H9 (cell line): ENCODE data around the gene PGR. TPM values are rescaled to one million over a fixed set of nuclear protein-coding genes. Genes with fewer than 3 reads are reported as not detected.

Experiments
- DNase-seq: peaks from one replicate; pipeline ENCODE4 v3.0.0-alpha.2; 2017
- H2AFZ ChIP-seq: one replicate; pipeline ENCODE4 v1.6.1; 2013; ENCODE audit warnings: mild to moderate bottlenecking, low read length, control low read depth, moderate library complexity
- H2AK5ac ChIP-seq: 2 replicates; pipeline ENCODE4 v1.6.1; 2013; ENCODE audit warnings: low read length, control low read depth, mixed read lengths; ENCODE audit not compliant: insufficient read length
- H2BK120ac ChIP-seq: one replicate; pipeline ENCODE4 v1.6.1; 2013; ENCODE audit warnings: low read depth, mild to moderate bottlenecking, low read length, control low read depth, inconsistent platforms; ENCODE audit not compliant: poor library complexity, severe bottlenecking
- H2BK12ac ChIP-seq: 2 replicates; pipeline ENCODE4 v1.6.1; 2013; ENCODE audit warnings: low read length, control low read depth, mixed read lengths, low read depth; ENCODE audit not compliant: insufficient read length
- H2BK15ac ChIP-seq: 2 replicates; pipeline ENCODE4 v1.6.1; 2013; ENCODE audit warnings: low read depth, low read length, control low read depth
- H2BK20ac ChIP-seq: one replicate; pipeline ENCODE4 v1.6.1; 2013; ENCODE audit warnings: low read depth, mild to moderate bottlenecking, low read length, control low read depth, inconsistent platforms; ENCODE audit not compliant: poor library complexity, severe bottlenecking
- H2BK5ac ChIP-seq: 2 replicates; pipeline ENCODE4 v1.6.1; 2013; ENCODE audit warnings: low read length, control low read depth, mixed read lengths; ENCODE audit not compliant: insufficient read length
- H3K14ac ChIP-seq: 2 replicates; pipeline ENCODE4 v1.6.1; 2013; ENCODE audit warnings: low read length, control low read depth; ENCODE audit not compliant: insufficient read depth
- H3K18ac ChIP-seq: 2 replicates; pipeline ENCODE4 v1.6.1; 2013; ENCODE audit warnings: low read depth, mild to moderate bottlenecking, mixed read lengths, low read length, control low read depth; ENCODE audit not compliant: insufficient read length
- H3K23ac ChIP-seq: 2 replicates; pipeline ENCODE4 v1.6.1; 2013; ENCODE audit warnings: low read length, control low read depth, mixed read lengths, low read depth; ENCODE audit not compliant: insufficient read length
- H3K23me2 ChIP-seq: 2 replicates; pipeline ENCODE4 v1.6.1; 2013; ENCODE audit warnings: low read depth, mild to moderate bottlenecking, mixed read lengths, low read length, control low read depth; ENCODE audit not compliant: insufficient read length, poor library complexity, severe bottlenecking
- H3K27ac ChIP-seq: 2 replicates; pipeline ENCODE4 v1.5.1; 2013; ENCODE audit warnings: low read length, control low read depth, mixed read lengths, low read depth; ENCODE audit not compliant: insufficient read length
- H3K27me3 ChIP-seq: 2 replicates; pipeline ENCODE4 v1.6.1; 2013; ENCODE audit warnings: low read length, control low read depth, inconsistent platforms; ENCODE audit not compliant: insufficient read depth
- H3K4ac ChIP-seq: 2 replicates; pipeline ENCODE4 v1.6.1; 2013; ENCODE audit warnings: low read depth, mild to moderate bottlenecking, control low read depth, inconsistent platforms, low read length, moderate library complexity
- H3K4me1 ChIP-seq: 2 replicates; pipeline ENCODE4 v1.6.1; 2013; ENCODE audit warnings: low read length, control low read depth, inconsistent platforms; ENCODE audit not compliant: insufficient read depth
- H3K4me2 ChIP-seq: 2 replicates; pipeline ENCODE4 v1.6.1; 2013; ENCODE audit warnings: low read length, control low read depth, mixed read lengths; ENCODE audit not compliant: insufficient read length, insufficient read depth
- H3K56ac ChIP-seq: 2 replicates; pipeline ENCODE4 v1.6.1; 2013; ENCODE audit warnings: low read depth, mild to moderate bottlenecking, mixed read lengths, low read length, control low read depth; ENCODE audit not compliant: insufficient read length
- H3K79me1 ChIP-seq: 2 replicates; pipeline ENCODE4 v1.6.1; 2013; ENCODE audit warnings: low read depth, mild to moderate bottlenecking, moderate library complexity, low read length, control low read depth, inconsistent platforms; ENCODE audit not compliant: insufficient read depth, poor library complexity, severe bottlenecking
- H3K79me2 ChIP-seq: 2 replicates; pipeline ENCODE4 v1.6.1; 2013; ENCODE audit warnings: low read length, control low read depth, inconsistent platforms; ENCODE audit not compliant: insufficient read depth
- H3K9ac ChIP-seq: 2 replicates; pipeline ENCODE4 v1.6.1; 2013; ENCODE audit warnings: low read length, control low read depth, mixed read lengths; ENCODE audit not compliant: insufficient read length; ENCODE audit errors: extremely low read depth
- H3K9me3 ChIP-seq: one replicate; pipeline ENCODE4 v1.6.1; 2013; ENCODE audit warnings: low read depth, low read length, inconsistent platforms; ENCODE audit not compliant: control insufficient read depth
- H3T11ph ChIP-seq: one replicate; pipeline ENCODE4 v1.6.1; 2013; ENCODE audit warnings: mild to moderate bottlenecking, low read length, control low read depth, inconsistent platforms
- H4K20me1 ChIP-seq: one replicate; pipeline ENCODE4 v1.6.1; 2013; ENCODE audit not compliant: control insufficient read depth, insufficient read length, insufficient read depth
- H4K5ac ChIP-seq: 2 replicates; pipeline ENCODE4 v1.6.1; 2013; ENCODE audit warnings: low read depth, mild to moderate bottlenecking, mixed read lengths, low read length, control low read depth; ENCODE audit not compliant: insufficient read length
- H4K8ac ChIP-seq: replicated peaks from 2 replicates; pipeline ENCODE4 v1.6.1; 2013; ENCODE audit warnings: low read length, control low read depth, mixed read lengths, low read depth; ENCODE audit not compliant: insufficient read length
- H4K91ac ChIP-seq: 2 replicates; pipeline ENCODE4 v1.6.1; 2013; ENCODE audit warnings: low read depth, mild to moderate bottlenecking, moderate library complexity, mixed read lengths, low read length, control low read depth; ENCODE audit not compliant: insufficient read length
- H3K27ac Mint-ChIP-seq, 3 experiments: 2 replicates in 2 of 3; 3 replicates in 1 of 3; pipeline ENCODE4 v1.8.0; 2020 to 2021; ENCODE audit warnings: mixed read lengths in 3 of 3, mild to moderate bottlenecking in 1 of 3, moderate library complexity in 1 of 3
- H3K27me3 Mint-ChIP-seq: 2 replicates; pipeline ENCODE4 v1.8.0; 2021; ENCODE audit warnings: low read depth, mild to moderate bottlenecking, moderate library complexity, mixed read lengths
- H3K36me3 Mint-ChIP-seq, 3 experiments: 2 replicates in 2 of 3; 3 replicates in 1 of 3; pipeline ENCODE4 v1.8.0; 2020 to 2021; ENCODE audit warnings: low read depth in 3 of 3, mixed read lengths in 3 of 3; ENCODE audit not compliant: insufficient read depth in 1 of 3
- H3K4me1 Mint-ChIP-seq, 2 experiments: 2 replicates each; pipeline ENCODE4 v1.8.0; 2020; ENCODE audit warnings: mixed read lengths in 2 of 2
- H3K4me3 Mint-ChIP-seq, 2 experiments: 2 replicates in 1 of 2; 3 replicates in 1 of 2; pipeline ENCODE4 v1.8.0; 2020 to 2021; ENCODE audit warnings: mild to moderate bottlenecking in 2 of 2, mixed read lengths in 2 of 2, moderate library complexity in 1 of 2
- H3K9me3 Mint-ChIP-seq, 2 experiments: 2 replicates in 1 of 2; 3 replicates in 1 of 2; pipeline ENCODE4 v1.8.0; 2020; ENCODE audit warnings: mild to moderate bottlenecking in 2 of 2, mixed read lengths in 2 of 2, moderate library complexity in 1 of 2
- CTCF ChIP-seq: fragments of 200-600 bp; sonication (generic); conservative IDR thresholded peaks from 3 replicates; pipeline ENCODE4 v1.8.0; 2021; ENCODE audit warnings: antibody characterized with exemption, mild to moderate bottlenecking
- WGBS: extraction: QIAGEN DNeasy Blood & Tissue Kit; methylation state at CpG from one replicate; pipeline ENCODE4 v1.1.7; 2013; ENCODE audit warnings: missing lambda C conversion rate, low lambda C conversion rate, mixed read lengths; ENCODE audit not compliant: insufficient read length; ENCODE audit errors: extremely low coverage; 5-methylcytosine and 5-hydroxymethylcytosine counted together
- total RNA-seq: library from RNA; stranded (reverse); gene quantifications from 2 replicates; pipeline ENCODE4 v1.2.1, GENCODE V29; 2021

The PGR gene
- total RNA-seq, 1 experiment from 2014 or later, result 0.02 TPM

GRCh38 chr11:101169944-101170343, 40.3 kb upstream of the PGR start:
- H3K4me3 Mint-ChIP-seq, result no peak overlapping the region
- no peak overlapping the region for H2BK20ac ChIP-seq
- no peaks in the 10 kb centered on the region for H3K79me1 ChIP-seq
- no peaks in the 10 kb centered on the region for H3K36me3 Mint-ChIP-seq
- H3K9me3 ChIP-seq, result no peaks in the 10 kb centered on the region
- no peak overlapping the region for H3K27ac Mint-ChIP-seq
- no peak overlapping the region for H4K8ac ChIP-seq
- no peak overlapping the region for H2BK15ac ChIP-seq
- H4K20me1 ChIP-seq, result no peaks in the 10 kb centered on the region
- DNase-seq, result no peak
- H3K27me3 Mint-ChIP-seq, result no peaks in the 10 kb centered on the region; the same call in 1 of the 2 replicates
- H3K9ac ChIP-seq, result no peak overlapping the region
- H2BK12ac ChIP-seq, result no peak overlapping the region
- WGBS, result no CpG with 5 or more reads among the region's 2 CpGs
- no peaks in the 10 kb centered on the region for H3K79me2 ChIP-seq
- no peak overlapping the region for H2BK5ac ChIP-seq
- H3K18ac ChIP-seq, result no peak overlapping the region
- H3K4me2 ChIP-seq, result no peak overlapping the region
- H3K23ac ChIP-seq, result no peak overlapping the region
- no peak overlapping the region for H4K5ac ChIP-seq
- H3K56ac ChIP-seq, result no peak overlapping the region
- H3T11ph ChIP-seq, result no peak overlapping the region
- no peak overlapping the region for H4K91ac ChIP-seq
- no peak overlapping the region for H3K14ac ChIP-seq
- no peak overlapping the region for H3K4ac ChIP-seq
- no peak overlapping the region for H3K27ac ChIP-seq
- no peaks in the 10 kb centered on the region for H3K4me1 Mint-ChIP-seq
- no peaks in the 10 kb centered on the region for H3K27me3 ChIP-seq
- TF ChIP-seq CTCF, result no peak
- H2AFZ ChIP-seq, result no peak overlapping the region
- H3K9me3 Mint-ChIP-seq, result no peaks in the 10 kb centered on the region; a peak in 1 of 5 replicates
- H3K23me2 ChIP-seq, result no peaks in the 10 kb centered on the region
- H3K4me1 ChIP-seq, result no peaks in the 10 kb centered on the region
- H2BK120ac ChIP-seq, result no peak overlapping the region
- H2AK5ac ChIP-seq, result no peak overlapping the region
